Natural killer cell (primary cell): ENCODE measurements around the gene SET. TPM values are rescaled to one million over a fixed set of nuclear protein-coding genes. Genes with fewer than 3 reads are reported as not detected.

Source experiments
- ATAC-seq, 3 donors: fragments of 150-1000 bp in 2 of 3; fragments of 200-7000 bp in 1 of 3; cut with Tn5 transposase; 1 replicate in 1 of 3; 2 replicates in 2 of 3; pipeline ENCODE4 v1.10.0; 2021; ENCODE audit warnings: mild to moderate bottlenecking in 2 of 3, moderate library complexity in 2 of 3
- DNase-seq, 2 donors: peaks; one replicate each; pipeline versions ENCODE4 v3.0.0 to v3.0.0-alpha.2; 2013 to 2021; ENCODE audit warnings: mixed read lengths in 1 of 2
- H3K27ac ChIP-seq: one replicate; pipeline ENCODE4 v1.5.1; 2013; ENCODE audit warnings: mild to moderate bottlenecking, low read length
- H3K27me3 ChIP-seq: one replicate; pipeline ENCODE4 v1.6.1; 2013; ENCODE audit warnings: low read length; ENCODE audit not compliant: control insufficient read depth, insufficient read depth
- H3K36me3 ChIP-seq: one replicate; pipeline ENCODE4 v1.6.1; 2013; ENCODE audit warnings: low read length; ENCODE audit not compliant: control insufficient read depth, insufficient read depth
- H3K4me1 ChIP-seq: one replicate; pipeline ENCODE4 v1.6.1; 2013; ENCODE audit warnings: low read length; ENCODE audit not compliant: control insufficient read depth, insufficient read depth
- H3K4me3 ChIP-seq: one replicate; pipeline ENCODE4 v1.5.1; 2013; ENCODE audit warnings: low read length
- H3K9me3 ChIP-seq: one replicate; pipeline ENCODE4 v1.6.1; 2013; ENCODE audit warnings: low read length; ENCODE audit not compliant: control insufficient read depth, insufficient read depth
- H3K27ac Mint-ChIP-seq, 2 donors: one replicate each; pipeline ENCODE4 v1.8.0; 2022; ENCODE audit warnings: mild to moderate bottlenecking in 2 of 2, mixed read lengths in 2 of 2, moderate library complexity in 1 of 2
- H3K27me3 Mint-ChIP-seq, 2 donors: one replicate each; pipeline ENCODE4 v1.8.0; 2022; ENCODE audit warnings: low read depth in 2 of 2, mixed read lengths in 2 of 2
- H3K36me3 Mint-ChIP-seq: one replicate; pipeline ENCODE4 v1.8.0; 2022; ENCODE audit warnings: mixed read lengths
- H3K4me1 Mint-ChIP-seq, 2 donors: one replicate each; pipeline ENCODE4 v1.8.0; 2022; ENCODE audit warnings: mixed read lengths in 2 of 2
- H3K4me3 Mint-ChIP-seq: one replicate; pipeline ENCODE4 v1.8.0; 2022; ENCODE audit warnings: mild to moderate bottlenecking, moderate library complexity, mixed read lengths
- H3K9me3 Mint-ChIP-seq, 2 donors: one replicate each; pipeline ENCODE4 v1.8.0; 2022; ENCODE audit warnings: mixed read lengths in 2 of 2
- CTCF ChIP-seq: fragments of 200-600 bp; IDR thresholded peaks from one replicate; pipeline ENCODE4 v1.8.0; 2022; ENCODE audit warnings: antibody characterized with exemption
- WGBS: methylation state at CpG from one replicate; pipeline ENCODE4 v1.1.7; 2013; ENCODE audit warnings: missing lambda C conversion rate; ENCODE audit not compliant: insufficient coverage; 5-methylcytosine and 5-hydroxymethylcytosine counted together
- intact Hi-C: fragments of 100-400 bp; cut with micrococcal nuclease; formaldehyde crosslinking; loops from one replicate; pipeline ENCODE4 v1.14.2; 2022
- total RNA-seq, 4 donors: library from RNA; stranded (reverse); fragments of 120-200 nt in 1 of 4; gene quantifications; one replicate each; pipeline versions ENCODE4 v1.2.3 to v1.2.4, GENCODE V29; 2013 to 2022

SET gene
- total RNA-seq, 3 donors from 2014 or later (not counting 1 experiment from before 2014, with no cell fraction given), result 331 to 341 (median 334) TPM

GRCh38 chr9:128724744-128725211 lies 35.8 kb downstream of the SET start:
- no peaks in the 10 kb centered on the region for H3K36me3 Mint-ChIP-seq
- Histone ChIP-seq H3K27ac (peak overlapping the region; percentile 40), H3K27me3 (no peaks in the 10 kb centered on the region), H3K4me1 (peaks cover 25% of the 10 kb centered on the region), H3K36me3 (peaks cover 9% of the 10 kb centered on the region), H3K4me3 (peak overlapping the region; percentile 56), H3K9me3 (no peaks in the 10 kb centered on the region)
- no peaks in the 10 kb centered on the region for H3K9me3 Mint-ChIP-seq
- intact Hi-C loops, result loop anchor here (1.0 to 5.0 kb wide), 4 partner anchors 35 to 94 kb away; partner anchors contain the start of genes DYNC2I2, ENDOG, SET and ZER1
- H3K4me3 Mint-ChIP-seq, result peak overlapping the region; percentile 93
- ATAC-seq (no peak), DNase-seq (peak in 1 of 2 donors; percentile 63)
- peak overlapping the region; percentile 86 to 94 for H3K27ac Mint-ChIP-seq
- H3K4me1 Mint-ChIP-seq, result peaks cover 26 to 35% of the 10 kb centered on the region in 2 donors
- no peak for TF ChIP-seq CTCF
- WGBS, result 42% methylated on average over 10 of the region's 10 CpGs
- H3K27me3 Mint-ChIP-seq, result no peaks in the 10 kb centered on the region

DNA sequence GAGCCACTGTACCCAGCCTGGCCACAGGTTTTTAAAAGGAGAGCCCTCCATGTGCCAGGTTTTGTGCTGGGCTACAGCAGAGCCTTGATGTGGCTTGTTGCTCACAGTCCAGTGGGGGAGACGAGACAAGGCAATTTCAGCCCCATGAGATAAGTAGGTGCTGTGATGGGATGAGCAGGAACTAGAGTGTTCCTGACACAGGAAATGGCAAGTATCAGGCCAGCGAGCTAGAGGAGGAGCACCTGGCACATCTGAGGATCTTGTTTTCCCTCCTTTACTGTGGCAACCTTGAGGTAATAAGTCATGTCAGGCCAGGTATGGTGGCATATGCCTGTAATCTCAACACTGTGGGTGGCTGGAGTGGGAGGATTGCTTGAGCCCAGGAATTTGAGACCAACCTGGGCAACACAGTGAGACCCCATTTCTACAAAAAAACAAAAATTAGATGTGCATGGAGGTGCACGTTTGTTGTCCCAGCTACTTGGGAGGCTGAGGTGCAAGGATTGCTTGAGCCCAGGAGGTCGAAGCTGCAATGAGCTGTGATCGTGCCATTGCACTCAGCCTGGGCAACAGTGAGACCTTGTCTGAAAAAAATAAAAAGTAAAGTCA lies 38.7 kb downstream of the SET start:
- intact Hi-C loops, result no loop called here
- Histone ChIP-seq H3K9me3 (no peaks in the 10 kb centered on the region), H3K36me3 (peaks cover 7% of the 10 kb centered on the region), H3K4me1 (peaks cover 23% of the 10 kb centered on the region), H3K4me3 (no peak overlapping the region), H3K27me3 (no peaks in the 10 kb centered on the region), H3K27ac (no peak overlapping the region)
- Mint-ChIP-seq H3K4me1 (peaks cover 20 to 23% of the 10 kb centered on the region in 2 donors), H3K27ac (no peak overlapping the region), H3K4me3 (no peak overlapping the region), H3K9me3 (no peaks in the 10 kb centered on the region), H3K36me3 (no peaks in the 10 kb centered on the region), H3K27me3 (no peaks in the 10 kb centered on the region)
- 80% methylated on average over 5 of the region's 5 CpGs for WGBS
- DNase-seq (peak in 1 of 2 donors; percentile 44), ATAC-seq (no peak)
- no peak for TF ChIP-seq CTCF

DNA sequence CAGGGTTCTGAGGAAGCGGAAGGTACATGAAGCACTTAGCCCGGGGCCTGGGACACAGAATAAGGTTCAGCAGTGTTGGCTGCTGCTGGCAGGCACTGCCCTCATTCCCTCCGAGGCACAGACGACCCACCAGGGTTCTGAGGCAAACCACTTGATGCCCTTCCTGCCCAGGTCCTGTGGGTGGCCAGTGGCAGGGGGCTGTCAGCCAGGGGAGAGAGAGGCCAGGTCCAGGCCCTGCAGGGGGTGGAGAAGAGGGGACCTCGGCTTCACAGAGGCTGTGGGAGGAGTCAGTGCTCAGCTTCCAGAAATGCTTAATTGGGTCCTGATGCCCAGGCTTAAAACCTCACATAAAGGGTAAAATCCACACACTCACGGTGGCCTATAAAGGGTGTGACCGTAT lies 39.3 kb downstream of the SET start:
- 71% methylated on average over 7 of the region's 7 CpGs for WGBS
- H3K27ac ChIP-seq, result no peak overlapping the region
- no peaks in the 10 kb centered on the region for H3K9me3 ChIP-seq
- no peak overlapping the region for H3K4me3 Mint-ChIP-seq
- H3K9me3 Mint-ChIP-seq, result no peaks in the 10 kb centered on the region
- H3K27me3 ChIP-seq, result no peaks in the 10 kb centered on the region
- H3K4me1 Mint-ChIP-seq, result peaks cover 16 to 17% of the 10 kb centered on the region in 2 donors
- intact Hi-C loops, result no loop called here
- no peak overlapping the region for H3K27ac Mint-ChIP-seq
- H3K36me3 Mint-ChIP-seq, result no peaks in the 10 kb centered on the region
- peaks cover 11% of the 10 kb centered on the region for H3K36me3 ChIP-seq
- peaks cover 17% of the 10 kb centered on the region for H3K4me1 ChIP-seq
- TF ChIP-seq CTCF, result no peak
- ATAC-seq, result no peak
- H3K4me3 ChIP-seq, result no peak overlapping the region
- DNase-seq, result no peak
- no peaks in the 10 kb centered on the region for H3K27me3 Mint-ChIP-seq

GRCh38 chr9:128729302-128729701 lies 40.3 kb downstream of the SET start:
- Histone ChIP-seq H3K36me3 (peaks cover 13% of the 10 kb centered on the region), H3K4me3 (no peak overlapping the region), H3K4me1 (peaks cover 11% of the 10 kb centered on the region), H3K9me3 (no peaks in the 10 kb centered on the region), H3K27ac (no peak overlapping the region), H3K27me3 (no peaks in the 10 kb centered on the region)
- Mint-ChIP-seq H3K4me3 (no peak overlapping the region), H3K4me1 (peaks cover 10% of the 10 kb centered on the region in 2 donors), H3K27me3 (no peaks in the 10 kb centered on the region), H3K36me3 (no peaks in the 10 kb centered on the region), H3K27ac (no peak overlapping the region), H3K9me3 (no peaks in the 10 kb centered on the region)
- 87% methylated on average over 5 of the region's 5 CpGs for WGBS
- no peak for TF ChIP-seq CTCF
- DNase-seq, result no peak
- intact Hi-C loops, result no loop called here
- no peak for ATAC-seq
